ENCODE data around the gene WFDC13. TPM values are rescaled to one million over a fixed set of nuclear protein-coding genes. Genes with fewer than 3 reads are reported as not detected.
"Not testable (repeated sequence)": the region's sequence is repeated elsewhere in the genome, so short reads cannot be mapped to it uniquely, and the experiment has no call there.

WFDC13 gene
- total RNA-seq, 2 donors from 2014 or later: not detected

DNA sequence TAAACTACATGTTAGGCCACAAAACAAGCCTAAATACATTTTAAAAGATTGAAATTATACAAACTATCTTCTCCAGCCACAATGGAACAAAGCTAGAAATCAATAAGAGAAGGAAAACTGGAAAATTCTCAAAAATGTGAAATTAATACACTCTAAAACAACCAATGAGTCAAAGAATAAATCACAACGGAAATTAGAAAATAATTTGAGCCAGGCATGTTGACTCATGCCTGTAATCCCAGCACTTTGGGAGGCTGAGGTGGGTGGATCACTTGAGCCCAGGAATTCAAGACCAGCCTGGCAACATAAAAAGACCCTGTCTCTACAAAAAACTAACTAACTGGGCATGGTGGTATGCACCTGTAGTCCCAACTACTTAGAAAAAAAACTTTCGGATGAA, 6.3 kb upstream of the WFDC13 start:
- DNase-seq (no peak), ATAC-seq (no peak)
- Histone ChIP-seq H3K27me3 (no peaks in the 10 kb centered on the region), H3K27ac (no peak overlapping the region), H3K4me1 (no peaks in the 10 kb centered on the region), H3K9me3 (no peaks in the 10 kb centered on the region), H3K36me3 (replicated peaks in 1 of 2; ENCODE audit: insufficient read depth in 1 of 2, low read depth in 2 of 2) (no peaks in the 10 kb centered on the region), H3K4me3 (no peak overlapping the region)
- 76 to 77% methylated on average over 2 of the region's 2 CpGs for WGBS, 2 donors
- TF ChIP-seq, protein P1, sequence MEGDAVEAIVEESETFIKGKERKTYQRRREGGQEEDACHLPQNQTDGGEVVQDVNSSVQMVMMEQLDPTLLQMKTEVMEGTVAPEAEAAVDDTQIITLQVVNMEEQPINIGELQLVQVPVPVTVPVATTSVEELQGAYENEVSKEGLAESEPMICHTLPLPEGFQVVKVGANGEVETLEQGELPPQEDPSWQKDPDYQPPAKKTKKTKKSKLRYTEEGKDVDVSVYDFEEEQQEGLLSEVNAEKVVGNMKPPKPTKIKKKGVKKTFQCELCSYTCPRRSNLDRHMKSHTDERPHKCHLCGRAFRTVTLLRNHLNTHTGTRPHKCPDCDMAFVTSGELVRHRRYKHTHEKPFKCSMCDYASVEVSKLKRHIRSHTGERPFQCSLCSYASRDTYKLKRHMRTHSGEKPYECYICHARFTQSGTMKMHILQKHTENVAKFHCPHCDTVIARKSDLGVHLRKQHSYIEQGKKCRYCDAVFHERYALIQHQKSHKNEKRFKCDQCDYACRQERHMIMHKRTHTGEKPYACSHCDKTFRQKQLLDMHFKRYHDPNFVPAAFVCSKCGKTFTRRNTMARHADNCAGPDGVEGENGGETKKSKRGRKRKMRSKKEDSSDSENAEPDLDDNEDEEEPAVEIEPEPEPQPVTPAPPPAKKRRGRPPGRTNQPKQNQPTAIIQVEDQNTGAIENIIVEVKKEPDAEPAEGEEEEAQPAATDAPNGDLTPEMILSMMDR (IDR thresholded peaks at IDR 0.05): no peak
- no peak for TF ChIP-seq POLR2A (IDR thresholded peaks at IDR 0.05)
- intact Hi-C loops (cut with DNase I): no loop called here

DNA sequence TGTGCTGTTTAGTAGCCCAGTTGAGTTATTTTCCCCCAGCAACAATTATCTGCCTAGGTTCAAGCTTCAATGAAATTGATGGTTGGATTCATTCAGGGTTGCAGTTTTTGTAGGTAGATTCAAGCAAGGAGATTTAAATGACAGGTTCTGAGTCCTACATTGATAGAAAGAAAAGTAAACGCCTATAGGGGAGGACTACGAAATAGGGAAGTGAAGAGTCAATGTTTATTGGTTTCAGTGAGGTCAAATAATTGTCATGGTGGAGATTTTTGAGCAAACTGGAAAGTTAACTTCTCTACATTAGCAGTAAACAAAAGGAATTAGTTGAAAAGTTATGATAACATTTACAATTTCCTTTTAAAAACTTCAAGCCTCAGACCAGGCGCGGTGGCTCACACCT, 734 bp upstream of the WFDC13 start:
- Histone ChIP-seq H3K9me3 (no peaks in the 10 kb centered on the region), H3K27me3 (no peaks in the 10 kb centered on the region), H3K4me3 (no peak overlapping the region), H3K4me1 (no peaks in the 10 kb centered on the region), H3K27ac (no peak overlapping the region), H3K36me3 (replicated peaks in 1 of 2; ENCODE audit: insufficient read depth in 1 of 2, low read depth in 2 of 2) (no peaks in the 10 kb centered on the region)
- ATAC-seq: no peak
- intact Hi-C loops (cut with DNase I): no loop called here
- TF ChIP-seq POLR2A (IDR thresholded peaks at IDR 0.05): no peak
- TF ChIP-seq, protein P1 (IDR thresholded peaks at IDR 0.05): no peak
- 59 to 69% methylated on average over 4 of the region's 4 CpGs for WGBS, 2 donors
- DNase-seq: no peak

DNA sequence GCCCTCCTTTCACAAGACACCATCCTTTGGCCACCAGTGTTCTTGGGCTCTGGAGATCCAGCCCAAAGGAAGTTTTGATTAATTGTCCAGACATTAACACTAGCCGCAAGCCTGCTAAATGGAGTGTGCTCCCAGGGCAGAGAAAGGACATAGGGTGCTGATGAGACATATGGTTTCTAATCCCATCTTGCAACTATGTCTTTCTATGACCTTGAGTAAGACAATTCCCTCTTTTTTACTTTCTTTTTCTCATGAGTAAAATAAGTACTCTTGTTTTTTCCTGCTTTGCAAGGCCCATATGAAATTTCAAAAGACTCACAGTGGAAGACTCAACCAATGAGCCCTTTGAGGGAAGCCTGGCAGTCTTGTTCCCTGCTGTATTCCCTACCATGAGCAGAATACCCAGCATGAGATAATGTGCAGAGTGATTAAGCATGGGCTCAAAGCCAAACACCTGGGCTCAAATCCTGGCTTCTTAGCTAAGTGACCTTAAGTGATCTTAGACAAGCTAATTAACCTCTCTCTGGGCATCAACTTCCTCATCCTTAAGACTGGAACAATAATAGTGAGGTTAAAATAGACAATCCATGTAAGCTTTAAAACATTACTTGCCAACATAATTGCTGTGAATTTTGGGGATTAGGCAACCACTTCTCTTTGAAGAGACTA, 3.3 kb downstream of the WFDC13 start, which contains the start of gene WFDC10B:
TSS of gene WFDC10B (minus strand) at position 51 of the 669 bp plus-strand sequence. CDS start 19,027 bp downstream, outside the sequence.
- H3K4me3 ChIP-seq: no peak within 1 kb of the TSS
- peak in 2 of 4 donors; percentile 4 to 13 for DNase-seq
- H3K27ac ChIP-seq: no peak within 1 kb of the TSS
- no peaks in the 10 kb centered on the region for H3K27me3 ChIP-seq
- no peak for ATAC-seq
- 81 to 100% methylated on average over 1 of the region's 1 CpG for WGBS, 2 donors
- no peaks in the 10 kb centered on the region for H3K4me1 ChIP-seq
- intact Hi-C loops (cut with DNase I): no loop called here
- H3K9me3 ChIP-seq: no peaks in the 10 kb centered on the region
- TF ChIP-seq POLR2A (IDR thresholded peaks at IDR 0.05): no peak
- TF ChIP-seq, protein P1 (IDR thresholded peaks at IDR 0.05): no peak
- H3K36me3 ChIP-seq (replicated peaks in 1 of 2; ENCODE audit: insufficient read depth in 1 of 2, low read depth in 2 of 2): no peaks in the 10 kb centered on the region

DNA sequence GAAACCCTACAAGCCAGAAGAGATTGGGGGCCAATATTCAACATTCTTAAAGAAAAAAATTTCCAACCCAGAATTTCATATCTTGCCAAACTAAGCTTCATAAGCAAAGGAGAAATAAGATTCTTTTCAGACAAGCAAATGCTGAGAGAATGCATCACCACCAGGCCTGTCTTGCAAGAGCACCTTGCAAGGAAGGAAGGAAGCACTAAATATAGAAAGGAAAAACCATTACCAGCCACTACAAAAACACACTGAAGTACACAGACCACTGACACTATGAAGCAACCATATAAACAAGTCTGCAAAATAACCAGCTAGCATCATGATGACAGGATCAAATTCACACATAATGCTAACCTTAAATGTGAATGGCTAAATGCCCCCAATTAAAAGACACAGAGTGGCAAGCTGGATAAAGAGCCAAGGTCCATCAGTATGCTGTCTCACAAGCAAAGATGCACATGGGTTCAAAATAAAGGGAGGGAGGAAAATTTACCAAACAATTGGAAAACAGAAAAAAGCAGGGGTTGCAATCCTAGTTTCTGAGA, 14.4 kb downstream of the WFDC13 start:
- DNase-seq; H3K4me1 ChIP-seq; intact Hi-C loops (cut with DNase I); H3K9me3 ChIP-seq; ATAC-seq; H3K4me3 ChIP-seq; H3K27ac ChIP-seq; H3K27me3 ChIP-seq; H3K36me3 ChIP-seq (replicated peaks in 1 of 2; ENCODE audit: insufficient read depth in 1 of 2, low read depth in 2 of 2): not testable (repeated sequence)

DNA sequence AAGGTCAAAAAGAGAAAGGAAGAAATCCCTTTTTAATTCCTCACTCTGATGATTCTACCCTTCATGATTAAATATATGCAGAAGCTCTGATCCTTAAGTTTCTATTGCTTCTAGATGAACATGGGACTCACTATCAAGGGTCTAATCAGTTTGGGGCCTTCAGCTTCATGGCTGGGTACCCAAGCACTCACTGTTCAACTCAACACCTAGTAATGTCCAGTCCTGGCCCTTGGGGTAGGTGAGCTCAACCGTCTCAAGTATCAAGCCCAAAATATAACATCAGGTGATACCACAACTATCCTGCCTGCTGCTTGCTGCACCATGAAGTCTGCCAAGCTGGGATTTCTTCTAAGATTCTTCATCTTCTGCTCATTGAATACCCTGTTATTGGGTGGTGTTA, 20.2 kb downstream of the WFDC13 start, which contains the start of gene SPINT4:
TSS of gene SPINT4 (plus strand) at position 301 of the 400 bp plus-strand sequence. CDS start at position 322, 21 bp downstream.
- Histone ChIP-seq H3K27ac (no peak within 1 kb of the TSS), H3K4me3 (no peak within 1 kb of the TSS), H3K9me3 (no peaks in the 10 kb centered on the region), H3K4me1 (no peaks in the 10 kb centered on the region), H3K27me3 (no peaks in the 10 kb centered on the region), H3K36me3 (replicated peaks in 1 of 2; ENCODE audit: insufficient read depth in 1 of 2, low read depth in 2 of 2) (no peaks in the 10 kb centered on the region)
- ATAC-seq (no peak), DNase-seq (no peak)
- intact Hi-C loops (cut with DNase I): no loop called here
- TF ChIP-seq, protein P1 (IDR thresholded peaks at IDR 0.05): no peak
- TF ChIP-seq POLR2A (IDR thresholded peaks at IDR 0.05): no peak
- 53 to 67% methylated on average over 1 of the region's 1 CpG for WGBS, 2 donors
